ENCODE data around the gene NDUFA6.

DNA sequence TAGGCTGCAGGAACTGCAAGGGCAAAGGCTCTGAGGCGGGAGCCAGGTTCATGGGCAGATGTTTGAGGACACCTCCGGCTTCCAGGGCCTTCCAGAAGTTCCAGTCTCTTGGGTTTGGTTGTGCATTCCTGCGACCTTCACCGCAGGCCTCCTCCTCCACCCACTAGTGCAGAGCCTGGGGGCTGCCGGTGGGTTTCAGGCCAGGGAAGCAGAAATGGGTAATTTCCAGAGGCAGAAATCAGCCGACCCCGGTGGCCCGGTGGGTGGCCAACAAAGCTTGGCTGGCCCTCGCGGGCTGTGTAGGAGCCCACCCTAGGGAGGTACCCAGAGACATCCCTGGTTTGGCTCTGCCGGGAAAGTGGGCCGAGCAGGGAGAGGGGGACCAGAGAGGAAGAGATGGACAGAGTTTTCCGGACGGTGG, 16.9 kb downstream of the NDUFA6 start:
- no peak for TF ChIP-seq EZH2 (IDR thresholded peaks at IDR 0.05; ENCODE audit: low read length)
- TF ChIP-seq, protein P1, sequence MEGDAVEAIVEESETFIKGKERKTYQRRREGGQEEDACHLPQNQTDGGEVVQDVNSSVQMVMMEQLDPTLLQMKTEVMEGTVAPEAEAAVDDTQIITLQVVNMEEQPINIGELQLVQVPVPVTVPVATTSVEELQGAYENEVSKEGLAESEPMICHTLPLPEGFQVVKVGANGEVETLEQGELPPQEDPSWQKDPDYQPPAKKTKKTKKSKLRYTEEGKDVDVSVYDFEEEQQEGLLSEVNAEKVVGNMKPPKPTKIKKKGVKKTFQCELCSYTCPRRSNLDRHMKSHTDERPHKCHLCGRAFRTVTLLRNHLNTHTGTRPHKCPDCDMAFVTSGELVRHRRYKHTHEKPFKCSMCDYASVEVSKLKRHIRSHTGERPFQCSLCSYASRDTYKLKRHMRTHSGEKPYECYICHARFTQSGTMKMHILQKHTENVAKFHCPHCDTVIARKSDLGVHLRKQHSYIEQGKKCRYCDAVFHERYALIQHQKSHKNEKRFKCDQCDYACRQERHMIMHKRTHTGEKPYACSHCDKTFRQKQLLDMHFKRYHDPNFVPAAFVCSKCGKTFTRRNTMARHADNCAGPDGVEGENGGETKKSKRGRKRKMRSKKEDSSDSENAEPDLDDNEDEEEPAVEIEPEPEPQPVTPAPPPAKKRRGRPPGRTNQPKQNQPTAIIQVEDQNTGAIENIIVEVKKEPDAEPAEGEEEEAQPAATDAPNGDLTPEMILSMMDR (optimal IDR thresholded peaks at IDR 0.05 in 1 of 3, IDR thresholded peaks at IDR 0.05 in 1 of 3, conservative IDR thresholded peaks at IDR 0.05 in 1 of 3; ENCODE audit: extremely low read depth in 1 of 3, insufficient read depth in 2 of 3, low read length in 3 of 3), result no peak
